MCF 10A (cell line): ENCODE results near the gene A1BG. TPM values are rescaled to one million over a fixed set of nuclear protein-coding genes. Genes with fewer than 3 reads are reported as not detected.
"Not testable (repeated sequence)": the region's sequence is repeated elsewhere in the genome, so short reads cannot be mapped to it uniquely, and the experiment has no call there.

Experiments
- BruUV-seq: library from RNA; stranded (reverse); fragments of 400-500 nt; replicated peaks from 2 replicates; lab custom pipeline; 2021; lab: Mats Ljungman, UMichigan
- CTCF ChIA-PET: fragments of 300-600 bp; sonication (Branson Sonifier 250); formaldehyde crosslinking; extraction: SDS; loops from one replicate; lab custom pipeline; 2021; ENCODE audit warnings: antibody characterized with exemption, inconsistent platforms; lab: Yijun Ruan, JAX
- POLR2A ChIA-PET: fragments of 300-600, 350-650 bp; sonication (Branson Sonifier 250); formaldehyde crosslinking; extraction: SDS; loops from one replicate; lab custom pipeline; 2020; ENCODE audit warnings: antibody characterized with exemption, inconsistent platforms; lab: Yijun Ruan, JAX
- DNase-seq: peaks from one replicate; pipeline ENCODE4 v3.0.0-alpha.2; 2018; ENCODE audit not compliant: unreplicated experiment
- H3K27ac Mint-ChIP-seq: one replicate; pipeline ENCODE4 v1.8.0; 2022; ENCODE audit warnings: mild to moderate bottlenecking, low read depth, mixed read lengths; ENCODE audit not compliant: unreplicated experiment
- H3K27me3 Mint-ChIP-seq: one replicate; pipeline ENCODE4 v1.8.0; 2022; ENCODE audit warnings: mixed read lengths; ENCODE audit not compliant: insufficient read depth, unreplicated experiment
- H3K36me3 Mint-ChIP-seq: one replicate; pipeline ENCODE4 v1.8.0; 2022; ENCODE audit warnings: mild to moderate bottlenecking, moderate library complexity, mixed read lengths; ENCODE audit not compliant: insufficient read depth, unreplicated experiment
- H3K4me1 Mint-ChIP-seq: one replicate; pipeline ENCODE4 v1.8.0; 2022; ENCODE audit warnings: mixed read lengths; ENCODE audit not compliant: insufficient read depth, unreplicated experiment
- H3K4me3 Mint-ChIP-seq: one replicate; pipeline ENCODE4 v1.8.0; 2022; ENCODE audit warnings: mild to moderate bottlenecking, moderate library complexity, mixed read lengths; ENCODE audit not compliant: unreplicated experiment
- H3K9me3 Mint-ChIP-seq: one replicate; pipeline ENCODE4 v1.8.0; 2022; ENCODE audit warnings: mixed read lengths; ENCODE audit not compliant: unreplicated experiment
- intact Hi-C: fragments of 100-400 bp; cut with micrococcal nuclease; formaldehyde crosslinking; loops from 2 replicates; pipeline ENCODE4 v1.14.1; 2022
- total RNA-seq: library from RNA; stranded (reverse); gene quantifications from 2 replicates; pipeline ENCODE4 v1.2.3, GENCODE V29; 2022
- TF ChIP-seq, protein P1 (sequence below): fragments of 200-600 bp; IDR thresholded peaks from one replicate; pipeline ENCODE4 v1.8.0; 2022; ENCODE audit warnings: antibody characterized with exemption, mild to moderate bottlenecking; ENCODE audit not compliant: unreplicated experiment

A1BG gene
- total RNA-seq, 1 experiment from 2014 or later: 6.4 TPM

DNA sequence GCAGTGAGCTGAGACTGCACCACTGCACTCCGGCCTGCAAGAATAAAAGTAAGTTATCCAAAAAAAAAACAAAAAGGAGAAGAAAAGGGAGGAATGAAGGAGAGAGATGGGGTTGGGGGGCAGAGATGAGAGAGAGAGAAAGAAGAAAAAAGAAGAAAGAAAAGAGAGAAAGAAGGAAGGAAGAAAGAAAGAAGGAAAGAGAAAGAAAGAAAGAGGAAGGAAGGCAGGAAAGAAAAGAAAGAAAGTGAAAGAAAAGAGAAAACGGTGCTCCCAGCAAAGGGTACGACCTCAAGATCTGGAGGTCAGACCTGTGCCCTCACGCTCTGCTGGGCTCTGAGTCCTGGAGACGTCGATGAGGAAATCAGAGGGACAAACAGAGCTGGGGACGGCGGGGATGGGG, 3.7 kb downstream of the A1BG start:
- H3K4me3 Mint-ChIP-seq: no peak overlapping the region
- peaks cover 5% of the 10 kb centered on the region for H3K4me1 Mint-ChIP-seq
- POLR2A ChIA-PET: interaction anchor here (4.0 kb wide), 1 partner anchor 13 kb away, joined by 32 read pairs; the partner anchor contains the start of gene ZNF497
- intact Hi-C loops: no loop called here
- no peak overlapping the region for H3K27ac Mint-ChIP-seq
- H3K36me3 Mint-ChIP-seq: peaks cover 7% of the 10 kb centered on the region
- CTCF ChIA-PET: no interaction called here
- peaks cover 6% of the 10 kb centered on the region for H3K9me3 Mint-ChIP-seq
- DNase-seq: no peak
- no TSS peak for BruUV-seq
- TF ChIP-seq, protein P1, sequence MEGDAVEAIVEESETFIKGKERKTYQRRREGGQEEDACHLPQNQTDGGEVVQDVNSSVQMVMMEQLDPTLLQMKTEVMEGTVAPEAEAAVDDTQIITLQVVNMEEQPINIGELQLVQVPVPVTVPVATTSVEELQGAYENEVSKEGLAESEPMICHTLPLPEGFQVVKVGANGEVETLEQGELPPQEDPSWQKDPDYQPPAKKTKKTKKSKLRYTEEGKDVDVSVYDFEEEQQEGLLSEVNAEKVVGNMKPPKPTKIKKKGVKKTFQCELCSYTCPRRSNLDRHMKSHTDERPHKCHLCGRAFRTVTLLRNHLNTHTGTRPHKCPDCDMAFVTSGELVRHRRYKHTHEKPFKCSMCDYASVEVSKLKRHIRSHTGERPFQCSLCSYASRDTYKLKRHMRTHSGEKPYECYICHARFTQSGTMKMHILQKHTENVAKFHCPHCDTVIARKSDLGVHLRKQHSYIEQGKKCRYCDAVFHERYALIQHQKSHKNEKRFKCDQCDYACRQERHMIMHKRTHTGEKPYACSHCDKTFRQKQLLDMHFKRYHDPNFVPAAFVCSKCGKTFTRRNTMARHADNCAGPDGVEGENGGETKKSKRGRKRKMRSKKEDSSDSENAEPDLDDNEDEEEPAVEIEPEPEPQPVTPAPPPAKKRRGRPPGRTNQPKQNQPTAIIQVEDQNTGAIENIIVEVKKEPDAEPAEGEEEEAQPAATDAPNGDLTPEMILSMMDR: no peak
- H3K27me3 Mint-ChIP-seq: no peaks in the 10 kb centered on the region

DNA sequence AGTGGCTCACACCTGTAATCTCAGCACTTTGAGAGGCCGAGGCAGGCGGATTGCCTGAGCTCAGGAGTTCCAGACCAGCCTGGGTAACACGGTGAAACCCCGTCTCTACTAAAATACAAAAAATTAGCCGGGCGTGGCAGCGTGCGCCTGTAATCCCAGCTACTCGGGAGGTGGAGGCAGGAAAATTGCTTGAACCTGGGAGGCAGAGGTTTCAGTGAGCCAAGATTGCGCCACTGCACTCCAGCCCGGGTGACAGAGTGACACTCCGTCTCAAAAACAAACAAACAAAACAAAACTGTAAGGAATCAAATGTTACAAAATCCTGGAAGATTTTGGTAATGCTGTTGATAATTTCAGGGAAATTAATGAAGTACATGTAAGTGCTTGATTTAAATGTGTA, 5.2 kb downstream of the A1BG start:
- DNase-seq, H3K36me3 Mint-ChIP-seq, H3K9me3 Mint-ChIP-seq, BruUV-seq, intact Hi-C loops, H3K27me3 Mint-ChIP-seq, H3K4me1 Mint-ChIP-seq: not testable (repeated sequence)
- peak overlapping the region; percentile 64 for H3K27ac Mint-ChIP-seq
- ChIA-PET CTCF (interaction anchor here (1.4 to 2.6 kb wide), 2 partner anchors 16 to 19 kb away, joined by 3 to 7 read pairs; no protein-coding TSS in a partner anchor), POLR2A (interaction anchor here (0.7 to 4.2 kb wide), 9 partner anchors 13 to 33 kb away, joined by 3 to 32 read pairs (median 9); partner anchors contain the start of genes ZNF497, ZNF837 and ZSCAN22)
- H3K4me3 Mint-ChIP-seq: peak overlapping the region; percentile 84

DNA sequence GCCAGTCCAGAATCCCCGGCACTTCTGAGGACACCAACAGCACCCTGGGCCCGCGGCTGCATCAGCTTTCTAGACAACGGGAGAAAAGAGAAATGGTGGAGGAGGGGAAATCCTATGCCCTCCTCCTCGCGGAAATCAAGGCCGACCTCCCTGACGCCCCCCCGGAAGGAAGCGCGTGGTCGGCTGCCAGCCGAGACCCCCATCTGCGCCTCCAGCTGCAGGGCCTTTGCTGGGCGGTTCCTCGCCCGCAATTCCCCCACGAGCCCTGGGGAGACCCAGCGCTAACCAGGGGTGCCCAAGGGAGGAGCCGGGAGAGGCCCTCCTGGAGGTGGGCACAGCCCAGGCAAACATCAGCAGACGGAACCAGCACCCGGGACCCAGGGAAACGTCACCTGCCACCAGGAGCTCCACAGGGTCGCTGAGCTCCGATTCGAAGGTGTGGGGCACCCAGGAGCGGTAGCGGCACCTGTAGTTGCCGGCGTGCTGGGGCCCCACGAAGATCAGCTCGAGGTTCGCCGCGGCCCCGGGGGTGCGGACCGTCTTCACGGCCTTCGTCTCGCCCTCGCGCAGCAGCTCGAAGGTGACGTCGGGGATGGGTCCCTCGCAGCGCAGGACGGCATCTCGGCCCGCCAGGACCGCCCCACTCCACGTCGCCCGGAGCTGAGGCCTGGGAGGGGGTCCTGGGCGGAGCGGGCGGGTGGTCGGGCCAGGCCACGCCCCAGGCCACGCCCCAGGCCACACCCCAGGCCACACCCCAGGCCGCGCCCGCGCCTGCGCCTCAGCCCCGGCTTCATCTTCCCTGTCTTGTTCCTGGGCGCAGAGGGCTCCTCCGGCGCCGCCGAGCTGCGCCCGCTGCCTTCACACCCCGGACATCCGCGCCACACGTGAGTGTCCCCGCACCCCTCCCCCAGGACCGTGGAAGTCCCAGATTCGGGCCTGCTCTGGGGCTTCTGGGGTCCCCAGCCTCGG, 6.0 kb downstream of the A1BG start:
- TSS peak; percentile 31 for BruUV-seq
- peaks cover 6% of the 10 kb centered on the region for H3K9me3 Mint-ChIP-seq
- TF ChIP-seq, protein P1: no peak
- ChIA-PET POLR2A (interaction anchor here (0.6 to 4.2 kb wide), 12 partner anchors 14 to 532 kb away, joined by 3 to 32 read pairs (median 7); partner anchors contain the start of genes ZNF497, ZNF552, ZNF837 and ZSCAN22), CTCF (interaction anchor here (0.6 to 2.6 kb wide), 4 partner anchors 17 to 1072 kb away, joined by 3 to 7 read pairs (median 3); no protein-coding TSS in a partner anchor)
- peaks cover 5% of the 10 kb centered on the region for H3K4me1 Mint-ChIP-seq
- no peaks in the 10 kb centered on the region for H3K27me3 Mint-ChIP-seq
- H3K27ac Mint-ChIP-seq: peak overlapping the region; percentile 64
- DNase-seq: peak; percentile 50
- peak overlapping the region; percentile 84 for H3K4me3 Mint-ChIP-seq
- no peaks in the 10 kb centered on the region for H3K36me3 Mint-ChIP-seq
- intact Hi-C loops: no loop called here

DNA sequence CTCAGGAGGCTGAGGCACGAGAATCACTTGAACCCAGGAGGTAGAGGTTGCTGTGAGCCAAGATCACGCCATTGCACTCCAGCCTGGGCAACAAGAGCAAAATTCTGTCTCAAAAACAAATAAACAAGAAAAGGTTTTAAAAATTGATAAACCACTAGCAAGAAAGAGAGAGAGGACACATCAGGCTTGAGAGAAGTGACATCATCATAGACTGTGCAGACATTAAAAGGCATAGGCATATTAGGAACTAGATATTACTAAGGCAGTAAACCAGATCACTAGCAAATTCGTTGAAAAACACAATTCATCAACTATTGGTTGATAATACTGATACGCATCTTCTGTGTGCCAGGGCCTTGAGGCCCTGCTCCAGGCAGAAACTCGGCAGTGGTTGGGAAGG, 7.7 kb downstream of the A1BG start:
- no peak for DNase-seq
- TF ChIP-seq, protein P1: no peak
- Mint-ChIP-seq H3K27me3 (no peaks in the 10 kb centered on the region), H3K4me1 (peaks cover 5% of the 10 kb centered on the region), H3K4me3 (no peak overlapping the region), H3K27ac (no peak overlapping the region), H3K36me3 (no peaks in the 10 kb centered on the region), H3K9me3 (peaks cover 6% of the 10 kb centered on the region)
- no TSS peak for BruUV-seq
- ChIA-PET POLR2A (interaction anchor here (2.3 to 4.2 kb wide), 2 partner anchors 12 to 17 kb away, joined by 10 to 17 read pairs; no protein-coding TSS in a partner anchor), CTCF (interaction anchor here (2.6 kb wide), 1 partner anchor 17 kb away, joined by 7 read pairs; no protein-coding TSS in a partner anchor)
- intact Hi-C loops: no loop called here
